ENCODE data around the gene CELSR2. TPM values are rescaled to one million over a fixed set of nuclear protein-coding genes. Genes with fewer than 3 reads are reported as not detected.
A peak's percentile ranks its signal among the peaks of the same experiment; 100 is the strongest.

Gene CELSR2
- total and polyA plus RNA-seq, 8 donors: 0.76 to 18.7 (median 6.2) TPM

DNA sequence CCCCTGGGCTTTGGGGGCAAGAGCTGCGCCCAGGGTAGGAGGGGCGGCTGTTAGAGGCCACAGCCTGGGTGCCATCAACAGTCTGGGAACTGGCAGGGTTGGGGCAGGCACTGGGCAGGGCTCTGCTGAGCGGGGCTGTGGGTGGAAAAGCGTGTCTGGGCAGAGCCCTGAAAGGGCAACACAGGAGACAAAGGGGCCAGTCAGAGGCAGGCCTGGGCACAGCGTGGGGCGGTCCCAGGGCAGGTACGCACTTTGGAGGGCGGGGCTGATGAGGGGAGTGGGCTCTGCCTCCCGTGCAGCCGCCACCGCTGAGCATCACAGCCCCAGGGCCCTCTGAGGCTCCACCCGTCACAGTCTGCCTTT, 13.9 kb downstream of the CELSR2 start:
- peaks cover 0 to 14% (median 6%) of the 10 kb centered on the region in 4 donors for H3K4me1 ChIP-seq
- 52 to 66% (median 59%) methylated on average over 9 to 12 of the region's 12 CpGs for WGBS, 5 donors
- TF ChIP-seq POLR2AphosphoS5 (IDR thresholded peaks at IDR 0.05) (no peak), EP300 (IDR thresholded peaks at IDR 0.05) (no peak), POLR2A (IDR thresholded peaks at IDR 0.05) (no peak)
- TF ChIP-seq, protein P1, sequence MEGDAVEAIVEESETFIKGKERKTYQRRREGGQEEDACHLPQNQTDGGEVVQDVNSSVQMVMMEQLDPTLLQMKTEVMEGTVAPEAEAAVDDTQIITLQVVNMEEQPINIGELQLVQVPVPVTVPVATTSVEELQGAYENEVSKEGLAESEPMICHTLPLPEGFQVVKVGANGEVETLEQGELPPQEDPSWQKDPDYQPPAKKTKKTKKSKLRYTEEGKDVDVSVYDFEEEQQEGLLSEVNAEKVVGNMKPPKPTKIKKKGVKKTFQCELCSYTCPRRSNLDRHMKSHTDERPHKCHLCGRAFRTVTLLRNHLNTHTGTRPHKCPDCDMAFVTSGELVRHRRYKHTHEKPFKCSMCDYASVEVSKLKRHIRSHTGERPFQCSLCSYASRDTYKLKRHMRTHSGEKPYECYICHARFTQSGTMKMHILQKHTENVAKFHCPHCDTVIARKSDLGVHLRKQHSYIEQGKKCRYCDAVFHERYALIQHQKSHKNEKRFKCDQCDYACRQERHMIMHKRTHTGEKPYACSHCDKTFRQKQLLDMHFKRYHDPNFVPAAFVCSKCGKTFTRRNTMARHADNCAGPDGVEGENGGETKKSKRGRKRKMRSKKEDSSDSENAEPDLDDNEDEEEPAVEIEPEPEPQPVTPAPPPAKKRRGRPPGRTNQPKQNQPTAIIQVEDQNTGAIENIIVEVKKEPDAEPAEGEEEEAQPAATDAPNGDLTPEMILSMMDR (IDR thresholded peaks at IDR 0.05): no peak
- H3K4me3 ChIP-seq: no peak overlapping the region
- H3K27me3 ChIP-seq: no peaks in the 10 kb centered on the region
- no peaks in the 10 kb centered on the region for H3K9me3 ChIP-seq
- H3K36me3 ChIP-seq: peaks cover 0 to 61% (median 28%) of the 10 kb centered on the region in 4 donors
- DNase-seq: no peak
- H3K27ac ChIP-seq: no peak overlapping the region
- intact Hi-C loops (cut with DNase I; ENCODE audit: low total_unique reads): loop anchor here (5.0 kb wide), 1 partner anchor 139 kb away; no protein-coding TSS in a partner anchor

DNA sequence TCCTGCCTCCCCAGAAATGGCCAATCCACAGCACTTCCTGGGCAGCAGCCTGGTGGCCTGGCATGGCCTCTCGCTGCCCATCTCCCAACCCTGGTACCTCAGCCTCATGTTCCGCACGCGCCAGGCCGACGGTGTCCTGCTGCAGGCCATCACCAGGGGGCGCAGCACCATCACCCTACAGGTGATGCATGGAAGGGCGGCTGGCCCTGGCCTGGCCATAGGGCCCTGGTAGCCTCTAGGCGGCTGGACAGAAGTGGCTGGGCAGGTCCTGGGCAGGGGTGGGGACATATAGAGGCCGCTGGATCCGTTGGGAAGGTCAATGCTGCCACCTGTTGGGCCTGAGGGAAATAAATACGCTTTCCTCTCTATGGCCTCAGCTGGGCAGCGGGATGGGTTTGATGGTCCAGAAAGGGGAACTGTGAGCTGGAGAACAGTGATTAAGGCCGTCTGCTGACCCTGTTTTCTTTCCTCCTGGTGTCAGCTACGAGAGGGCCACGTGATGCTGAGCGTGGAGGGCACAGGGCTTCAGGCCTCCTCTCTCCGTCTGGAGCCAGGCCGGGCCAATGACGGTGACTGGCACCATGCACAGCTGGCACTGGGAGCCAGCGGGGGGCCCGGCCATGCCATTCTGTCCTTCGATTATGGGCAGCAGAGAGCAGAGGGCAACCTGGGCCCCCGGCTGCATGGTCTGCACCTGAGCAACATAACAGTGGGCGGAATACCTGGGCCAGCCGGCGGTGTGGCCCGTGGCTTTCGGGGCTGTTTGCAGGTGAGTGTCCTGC, 14.4 kb downstream of the CELSR2 start:
- Histone ChIP-seq H3K9me3 (no peaks in the 10 kb centered on the region), H3K4me3 (no peak overlapping the region), H3K36me3 (peaks cover 0 to 61% (median 27%) of the 10 kb centered on the region in 4 donors), H3K27ac (peak overlapping the region in 1 of 5 donors; percentile 3), H3K4me1 (peaks cover 0 to 14% (median 6%) of the 10 kb centered on the region in 4 donors), H3K27me3 (no peaks in the 10 kb centered on the region)
- WGBS, 5 donors: 39 to 52% (median 46%) methylated on average over 12 to 29 of the region's 29 CpGs
- TF ChIP-seq EP300 (IDR thresholded peaks at IDR 0.05) (no peak), POLR2A (IDR thresholded peaks at IDR 0.05) (no peak), POLR2AphosphoS5 (IDR thresholded peaks at IDR 0.05) (peak; percentile 43 to 89 (median 47))
- TF ChIP-seq, protein P1 (IDR thresholded peaks at IDR 0.05): peak; percentile 94 to 100 (median 97)
- intact Hi-C loops (cut with DNase I; ENCODE audit: low total_unique reads): loop anchor here (5.0 kb wide), 1 partner anchor 139 kb away; no protein-coding TSS in a partner anchor
- peak; percentile 93 to 96 for DNase-seq

- WGBS, 5 donors: 68 to 89% (median 77%) methylated on average over 1 to 9 of the region's 9 CpGs
- TF ChIP-seq EP300 (IDR thresholded peaks at IDR 0.05): no peak
- no peak overlapping the region for H3K4me3 ChIP-seq
- no peak for DNase-seq
- peaks cover 0 to 14% (median 6%) of the 10 kb centered on the region in 4 donors for H3K4me1 ChIP-seq
- intact Hi-C loops (cut with DNase I; ENCODE audit: low total_unique reads): loop anchor here (5.0 kb wide), 1 partner anchor 138 kb away; no protein-coding TSS in a partner anchor
- no peak overlapping the region for H3K27ac ChIP-seq
- peaks cover 0 to 61% (median 24%) of the 10 kb centered on the region in 4 donors for H3K36me3 ChIP-seq
- no peaks in the 10 kb centered on the region for H3K27me3 ChIP-seq
- H3K9me3 ChIP-seq: no peaks in the 10 kb centered on the region
Measured at GRCh38 chr1:109264379-109264755, 15.0 kb downstream of the CELSR2 start.

GRCh38 chr1:109265016-109265415, 15.7 kb downstream of the CELSR2 start:
- DNase-seq: no peak
- H3K9me3 ChIP-seq: no peaks in the 10 kb centered on the region
- intact Hi-C loops (cut with DNase I; ENCODE audit: low total_unique reads): no loop called here
- no peak overlapping the region for H3K27ac ChIP-seq
- H3K4me3 ChIP-seq: no peak overlapping the region
- TF ChIP-seq EP300 (IDR thresholded peaks at IDR 0.05) (no peak), POLR2AphosphoS5 (IDR thresholded peaks at IDR 0.05) (no peak), POLR2A (IDR thresholded peaks at IDR 0.05) (no peak)
- TF ChIP-seq, protein P1 (IDR thresholded peaks at IDR 0.05): no peak
- H3K4me1 ChIP-seq: peaks cover 0 to 14% (median 6%) of the 10 kb centered on the region in 4 donors
- H3K36me3 ChIP-seq: peaks cover 0 to 64% (median 30%) of the 10 kb centered on the region in 4 donors
- no peaks in the 10 kb centered on the region for H3K27me3 ChIP-seq
- WGBS, 5 donors: 93 to 100% (median 96%) methylated on average over 2 to 4 of the region's 4 CpGs

Data from stomach (tissue), 9 donors.